Mucosa of rectum (tissue), 2 donors: ENCODE results near the gene STK39.

ENCODE experiments used
- H3K27ac ChIP-seq, 2 donors: one replicate each; pipeline ENCODE4 v1.7.0; 2013; ENCODE audit warnings: inconsistent platforms in 2 of 2, low read depth in 2 of 2, low read length in 2 of 2
- H3K27me3 ChIP-seq, 2 donors: one replicate each; pipeline ENCODE4 v1.7.0; 2013; ENCODE audit warnings: low read length in 2 of 2; ENCODE audit not compliant: control insufficient read depth in 2 of 2, insufficient read depth in 2 of 2
- H3K36me3 ChIP-seq, 2 donors: one replicate each; pipeline ENCODE4 v1.7.0; 2013; ENCODE audit warnings: low read length in 2 of 2; ENCODE audit not compliant: control insufficient read depth in 2 of 2, insufficient read depth in 2 of 2
- H3K4me1 ChIP-seq, 2 donors: one replicate each; pipeline ENCODE4 v1.7.0; 2013; ENCODE audit warnings: low read length in 2 of 2, mild to moderate bottlenecking in 1 of 2; ENCODE audit not compliant: control insufficient read depth in 2 of 2, insufficient read depth in 2 of 2
- H3K4me3 ChIP-seq, 2 donors: one replicate each; pipeline ENCODE4 v1.7.0; 2013; ENCODE audit warnings: low read length in 2 of 2
- H3K9ac ChIP-seq, 2 donors: one replicate each; pipeline ENCODE4 v1.7.0; 2013; ENCODE audit warnings: low read length in 2 of 2, low read depth in 1 of 2, mild to moderate bottlenecking in 1 of 2
- H3K9me3 ChIP-seq, 2 donors: one replicate each; pipeline ENCODE4 v1.7.0; 2013; ENCODE audit warnings: low read length in 2 of 2; ENCODE audit not compliant: control insufficient read depth in 2 of 2
- donor health status: healthy.
- donor health status: Normal muscosa, but diverticular disease.

The STK39 gene

GRCh38 chr2:168185583-168186274 lies 61.7 kb downstream of the STK39 start:
- H3K4me3 ChIP-seq, result peak overlapping the region in 1 of 2 donors; percentile 14
- H3K27ac ChIP-seq, result peak overlapping the region; percentile 29 to 69
- H3K36me3 ChIP-seq, result peaks cover 0 to 6% of the 10 kb centered on the region in 2 donors
- H3K4me1 ChIP-seq, result peaks cover 19 to 44% of the 10 kb centered on the region in 2 donors
- H3K9me3 ChIP-seq, result no peaks in the 10 kb centered on the region
- peak overlapping the region in 1 of 2 donors; percentile 14 for H3K9ac ChIP-seq
- no peaks in the 10 kb centered on the region for H3K27me3 ChIP-seq

GRCh38 chr2:168184681-168185513 lies 62.5 kb downstream of the STK39 start:
- Histone ChIP-seq H3K27me3 (no peaks in the 10 kb centered on the region), H3K9ac (no peak overlapping the region), H3K9me3 (no peaks in the 10 kb centered on the region), H3K36me3 (peaks cover 0 to 6% of the 10 kb centered on the region in 2 donors), H3K27ac (no peak overlapping the region), H3K4me3 (peak overlapping the region in 1 of 2 donors; percentile 8), H3K4me1 (peaks cover 10 to 37% of the 10 kb centered on the region in 2 donors)

- Histone ChIP-seq H3K27me3 (no peaks in the 10 kb centered on the region), H3K27ac (no peak overlapping the region), H3K4me1 (peaks cover 9 to 29% of the 10 kb centered on the region in 2 donors), H3K9me3 (no peaks in the 10 kb centered on the region), H3K4me3 (no peak overlapping the region), H3K36me3 (peaks cover 0 to 9% of the 10 kb centered on the region in 2 donors), H3K9ac (no peak overlapping the region)
Measured at GRCh38 chr2:168183308-168183997, 63.9 kb downstream of the STK39 start.

- no peak overlapping the region for H3K4me3 ChIP-seq
- H3K9ac ChIP-seq, result no peak overlapping the region
- H3K27ac ChIP-seq, result no peak overlapping the region
- H3K36me3 ChIP-seq, result peaks cover 0 to 9% of the 10 kb centered on the region in 2 donors
- no peaks in the 10 kb centered on the region for H3K27me3 ChIP-seq
- H3K4me1 ChIP-seq, result peaks cover 8 to 29% of the 10 kb centered on the region in 2 donors
- H3K9me3 ChIP-seq, result no peaks in the 10 kb centered on the region
Measured at GRCh38 chr2:168182550-168183249, 64.7 kb downstream of the STK39 start.

GRCh38 chr2:168181825-168182224 lies 65.6 kb downstream of the STK39 start:
- H3K9me3 ChIP-seq, result no peaks in the 10 kb centered on the region
- no peak overlapping the region for H3K9ac ChIP-seq
- H3K27me3 ChIP-seq, result no peaks in the 10 kb centered on the region
- no peak overlapping the region for H3K4me3 ChIP-seq
- no peak overlapping the region for H3K27ac ChIP-seq
- peaks cover 6 to 29% of the 10 kb centered on the region in 2 donors for H3K4me1 ChIP-seq
- H3K36me3 ChIP-seq, result peaks cover 0 to 9% of the 10 kb centered on the region in 2 donors

GRCh38 chr2:168180914-168181313 lies 66.5 kb downstream of the STK39 start:
- H3K4me3 ChIP-seq, result no peak overlapping the region
- H3K9me3 ChIP-seq, result no peaks in the 10 kb centered on the region
- no peak overlapping the region for H3K9ac ChIP-seq
- peaks cover 0 to 9% of the 10 kb centered on the region in 2 donors for H3K36me3 ChIP-seq
- H3K27me3 ChIP-seq, result no peaks in the 10 kb centered on the region
- no peak overlapping the region for H3K27ac ChIP-seq
- H3K4me1 ChIP-seq, result peaks cover 4 to 21% of the 10 kb centered on the region in 2 donors

GRCh38 chr2:168180483-168180882 lies 66.9 kb downstream of the STK39 start:
- H3K4me3 ChIP-seq, result no peak overlapping the region
- H3K9ac ChIP-seq, result no peak overlapping the region
- peaks cover under 1 to 17% of the 10 kb centered on the region in 2 donors for H3K4me1 ChIP-seq
- H3K36me3 ChIP-seq, result peaks cover 0 to 9% of the 10 kb centered on the region in 2 donors
- H3K27ac ChIP-seq, result no peak overlapping the region
- H3K9me3 ChIP-seq, result no peaks in the 10 kb centered on the region
- no peaks in the 10 kb centered on the region for H3K27me3 ChIP-seq

- H3K27me3 ChIP-seq, result no peaks in the 10 kb centered on the region
- H3K27ac ChIP-seq, result no peak overlapping the region
- no peak overlapping the region for H3K9ac ChIP-seq
- H3K9me3 ChIP-seq, result no peaks in the 10 kb centered on the region
- peaks cover 0 to 8% of the 10 kb centered on the region in 2 donors for H3K4me1 ChIP-seq
- no peak overlapping the region for H3K4me3 ChIP-seq
- H3K36me3 ChIP-seq, result peaks cover 0 to 9% of the 10 kb centered on the region in 2 donors
Measured at GRCh38 chr2:168179592-168179991, 67.8 kb downstream of the STK39 start.

- Histone ChIP-seq H3K27ac (no peak overlapping the region), H3K36me3 (peaks cover 0 to 9% of the 10 kb centered on the region in 2 donors), H3K4me1 (peaks cover 0 to 5% of the 10 kb centered on the region in 2 donors), H3K27me3 (no peaks in the 10 kb centered on the region), H3K4me3 (no peak overlapping the region), H3K9ac (no peak overlapping the region), H3K9me3 (no peaks in the 10 kb centered on the region)
Measured at GRCh38 chr2:168178520-168179324, 68.7 kb downstream of the STK39 start.
